Measurements from ENCODE around the gene XPO1.

- TF ChIP-seq CTCF (conservative IDR thresholded peaks at IDR 0.05; ENCODE audit: low read depth in 2 of 2) (no peak), EZH2phosphoT487 (IDR thresholded peaks at IDR 0.05; ENCODE audit: unreplicated experiment) (no peak), EZH2 (IDR thresholded peaks at IDR 0.05; ENCODE audit: low read depth, unreplicated experiment) (no peak), POLR2AphosphoS5 (IDR thresholded peaks at IDR 0.05; ENCODE audit: low read depth) (no peak), CREB1 (CRISPR knock-in tag; IDR thresholded peaks at IDR 0.05; ENCODE audit: low read depth) (no peak), JUNB (IDR thresholded peaks at IDR 0.05; ENCODE audit: unreplicated experiment) (no peak), NANOG (IDR thresholded peaks at IDR 0.05; ENCODE audit: borderline replicate concordance) (no peak), ZNF331 (CRISPR knock-in tag; IDR thresholded peaks at IDR 0.05; ENCODE audit: low read depth) (no peak), REST (IDR thresholded peaks at IDR 0.05; ENCODE audit: unreplicated experiment) (no peak), ZNF462 (CRISPR knock-in tag; IDR thresholded peaks at IDR 0.05) (no peak), ETS1 (IDR thresholded peaks at IDR 0.05) (no peak), STAT1 (IDR thresholded peaks at IDR 0.05; ENCODE audit: unreplicated experiment) (no peak)
Observed at GRCh38 chr2:61557381-61557780, 19.2 kb upstream of the XPO1 start.

All from GM23338 (cell line).